B cell (primary cell): ENCODE measurements around the gene SCO2. TPM values are rescaled to one million over a fixed set of nuclear protein-coding genes. Genes with fewer than 3 reads are reported as not detected.

Experiments used
- ATAC-seq: fragments of 200-7000 bp; cut with Tn5 transposase; one replicate; pipeline ENCODE4 v1.10.0; 2021; ENCODE audit warnings: low read depth, mild to moderate bottlenecking, moderate number of reproducible peaks, moderate library complexity
- CTCF ChIA-PET: fragments of 350-600 bp; sonication (Branson Sonifier 250); formaldehyde crosslinking; loops from one replicate; lab custom pipeline; 2021; ENCODE audit warnings: antibody characterized with exemption, inconsistent platforms; lab: Charles Lee
- POLR2A ChIA-PET: fragments of 350-600 bp; sonication (Branson Sonifier 250); formaldehyde crosslinking; loops from one replicate; lab custom pipeline; 2021; ENCODE audit warnings: antibody characterized with exemption; lab: Charles Lee
- DNase-seq: peaks from one replicate; pipeline ENCODE4 v3.0.0; 2013
- H2AFZ ChIP-seq: 2 replicates; pipeline ENCODE4 v1.6.1; 2012; ENCODE audit warnings: mild to moderate bottlenecking, low read depth, low read length; ENCODE audit not compliant: insufficient read depth, poor library complexity, severe bottlenecking
- H3K27ac ChIP-seq, 2 donors: 1 replicate in 1 of 2; 2 replicates in 1 of 2; pipeline ENCODE4 v1.5.1; 2012 to 2013; ENCODE audit warnings: low read length in 2 of 2, mild to moderate bottlenecking in 2 of 2, moderate library complexity in 1 of 2
- H3K27me3 ChIP-seq, 4 experiments: fragments of 200-600 bp in 1 of 4; sonication (generic) in 1 of 4; replicated peaks in 1 of 4; 1 replicate in 2 of 4; 2 replicates in 2 of 4; pipeline versions ENCODE4 v1.6.1 to v1.7.0; 2013 to 2016; ENCODE audit warnings: low read length in 3 of 4, mild to moderate bottlenecking in 2 of 4, mixed read lengths in 1 of 4, moderate library complexity in 1 of 4; ENCODE audit not compliant: insufficient read depth in 4 of 4, control insufficient read depth in 3 of 4; ENCODE audit errors: control extremely low read depth in 1 of 4
- H3K36me3 ChIP-seq, 2 experiments: replicated peaks in 1 of 2; 1 replicate in 1 of 2; 2 replicates in 1 of 2; pipeline versions ENCODE4 v1.6.1 to v1.7.1; 2013; ENCODE audit warnings: low read length in 1 of 2; ENCODE audit not compliant: insufficient read depth in 2 of 2, control insufficient read depth in 1 of 2; ENCODE audit errors: control extremely low read depth in 1 of 2, extremely low read depth in 1 of 2
- H3K4me1 ChIP-seq, 2 donors: fragments of 200-600 bp in 1 of 2; sonication (generic) in 1 of 2; 1 replicate in 1 of 2; 2 replicates in 1 of 2; pipeline versions ENCODE4 v1.5.1 to v1.6.1; 2013 to 2017; ENCODE audit warnings: low read length in 2 of 2; ENCODE audit not compliant: control insufficient read depth in 2 of 2, insufficient read depth in 2 of 2
- H3K4me2 ChIP-seq: replicated peaks from 2 replicates; pipeline ENCODE3; 2012; ENCODE audit warnings: mild to moderate bottlenecking, low read depth, low read length; ENCODE audit not compliant: poor library complexity, severe bottlenecking
- H3K4me3 ChIP-seq, 5 experiments: fragments of 200-600 bp in 1 of 5; sonication (generic) in 1 of 5; 1 replicate in 3 of 5; 2 replicates in 2 of 5; pipeline versions ENCODE4 v1.5.1 to v1.7.0; 2011 to 2016; ENCODE audit warnings: low read length in 4 of 5, mild to moderate bottlenecking in 4 of 5, low read depth in 2 of 5, control low read depth in 1 of 5, moderate library complexity in 1 of 5; ENCODE audit not compliant: insufficient read depth in 1 of 5; ENCODE audit errors: control extremely low read depth in 1 of 5, extremely low read depth in 1 of 5
- H3K79me2 ChIP-seq: fragments of 200-600 bp; sonication (generic); one replicate; pipeline ENCODE4 v1.6.0; 2016; ENCODE audit warnings: low read length; ENCODE audit not compliant: control insufficient read depth, insufficient read depth
- H3K9ac ChIP-seq: fragments of 200-600 bp; sonication (generic); 2 replicates; pipeline ENCODE4 v1.6.1; 2017; ENCODE audit warnings: mild to moderate bottlenecking, low read length, moderate library complexity
- H3K9me3 ChIP-seq, 3 donors: one replicate each; pipeline versions ENCODE4 v1.6.1 to v1.7.1; 2013; ENCODE audit warnings: low read length in 2 of 3; ENCODE audit not compliant: control insufficient read depth in 2 of 3, insufficient read depth in 1 of 3; ENCODE audit errors: control extremely low read depth in 1 of 3
- H4K20me1 ChIP-seq: 2 replicates; pipeline ENCODE4 v1.6.0; 2012; ENCODE audit warnings: mild to moderate bottlenecking, low read length; ENCODE audit not compliant: insufficient read depth, control insufficient read depth, poor library complexity, severe bottlenecking
- H3K27ac Mint-ChIP-seq: one replicate; pipeline ENCODE4 v1.8.0; 2021; ENCODE audit warnings: mixed read lengths
- H3K27me3 Mint-ChIP-seq: one replicate; pipeline ENCODE4 v1.8.0; 2021; ENCODE audit warnings: mixed read lengths
- H3K4me1 Mint-ChIP-seq: one replicate; pipeline ENCODE4 v1.8.0; 2021; ENCODE audit warnings: mixed read lengths
- H3K4me3 Mint-ChIP-seq: one replicate; pipeline ENCODE4 v1.8.0; 2021; ENCODE audit warnings: mixed read lengths
- H3K9me3 Mint-ChIP-seq: one replicate; pipeline ENCODE4 v1.8.0; 2022; ENCODE audit warnings: mixed read lengths; ENCODE audit not compliant: insufficient read depth
- CTCF ChIP-seq: fragments of 200-600 bp; IDR thresholded peaks from one replicate; pipeline ENCODE4 v1.8.0; 2022; ENCODE audit warnings: antibody characterized with exemption, mild to moderate bottlenecking
- EZH2 ChIP-seq: IDR thresholded peaks from 2 replicates; pipeline ENCODE4 v1.6.1; 2012; ENCODE audit warnings: borderline replicate concordance, low read depth, mild to moderate bottlenecking, moderate library complexity, low read length; ENCODE audit not compliant: insufficient read depth, poor library complexity, severe bottlenecking
- WGBS: methylation state at CpG from one replicate; pipeline ENCODE4 v1.1.5; 2013; ENCODE audit warnings: missing lambda C conversion rate; ENCODE audit not compliant: insufficient coverage; 5-methylcytosine and 5-hydroxymethylcytosine counted together
- intact Hi-C: fragments of 100-400 bp; cut with micrococcal nuclease; formaldehyde crosslinking; loops from one replicate; pipeline ENCODE4 v1.10.0; 2022
- polyA plus RNA-seq: library from polyadenylated mRNA; depleted of rRNA; stranded (reverse); fragments of >200 nt; gene quantifications from 2 replicates; pipeline ENCODE4 v1.2.3, GENCODE V29; 2012
- total RNA-seq, 2 donors: library from RNA; stranded (reverse); fragments of 120-200 nt in 1 of 2; gene quantifications; 1 replicate in 1 of 2; 2 replicates in 1 of 2; pipeline versions ENCODE4 v1.2.3 to v1.2.4, GENCODE V29; 2013 to 2022

Gene SCO2
- total and polyA plus RNA-seq, 2 donors (not counting 1 experiment from before 2014, with no cell fraction given): 1.1 to 14.2 TPM

GRCh38 chr22:50507991-50508884 lies 17.2 kb downstream of the SCO2 start, which contains the start of gene NCAPH2:
NCAPH2 (plus strand) TSS chr22:50508224; CDS start chr22:50508338, 114 bp downstream.
- Mint-ChIP-seq H3K27me3 (no peaks in the 10 kb centered on the region), H3K4me1 (peaks cover 28% of the 10 kb centered on the region), H3K27ac (peak within 1 kb of the TSS; percentile 98), H3K4me3 (peak within 1 kb of the TSS; percentile 95), H3K9me3 (no peaks in the 10 kb centered on the region)
- H3K27me3 ChIP-seq: no peaks in the 10 kb centered on the region
- peak within 1 kb of the TSS; percentile 93 for H3K4me2 ChIP-seq
- peak within 1 kb of the TSS; percentile 86 for H3K9ac ChIP-seq
- H2AFZ ChIP-seq: peak within 1 kb of the TSS; percentile 81
- H3K4me1 ChIP-seq: peaks cover 19 to 29% of the 10 kb centered on the region in 2 donors
- WGBS: 1% methylated on average over 52 of the region's 76 CpGs
- H3K9me3 ChIP-seq: no peaks in the 10 kb centered on the region
- intact Hi-C loops: loop anchor here (1.0 to 5.0 kb wide), 7 partner anchors 17 to 166 kb away; partner anchors contain the start of genes CHKB, KLHDC7B, PPP6R2 and SCO2
- peak within 1 kb of the TSS; percentile 75 to 92 (median 91) for H3K4me3 ChIP-seq
- H3K27ac ChIP-seq: peak within 1 kb of the TSS; percentile 88 to 92
- POLR2A ChIA-PET: interaction anchor here (0.6 to 1.9 kb wide), 12 partner anchors 10 to 113 kb away, joined by 3 to 35 read pairs (median 8); partner anchors contain the start of genes CHKB, SCO2 and TYMP
- peak; percentile 71 for ATAC-seq
- TF ChIP-seq EZH2 (no peak), CTCF (no peak)
- peaks cover 42% of the 10 kb centered on the region for H4K20me1 ChIP-seq
- peaks cover 61% of the 10 kb centered on the region for H3K79me2 ChIP-seq
- CTCF ChIA-PET: interaction anchor here (0.7 to 5.8 kb wide), 11 partner anchors 10 to 264 kb away, joined by 3 to 71 read pairs (median 3); partner anchors contain the start of genes SCO2 and SYCE3
- H3K36me3 ChIP-seq: peaks cover 0 to 25% of the 10 kb centered on the region in 2 experiments
- peak; percentile 98 for DNase-seq
